HCT116 (cell line): ENCODE data around the gene ACTC1.

ENCODE experiments used
- CEBPB ChIP-seq: IDR thresholded peaks from 2 replicates; pipeline ENCODE4 v1.6.1; 2012; ENCODE audit warnings: low read depth
- CTCF ChIP-seq, 3 experiments: fragments of 200-600 bp in 1 of 3; sonication (generic) in 1 of 3; IDR thresholded peaks in 2 of 3; conservative IDR thresholded peaks in 1 of 3; 2 replicates each; pipeline ENCODE4 v1.5.1; 2012 to 2017; ENCODE audit warnings: low read depth in 2 of 3, low read length in 2 of 3, antibody characterized with exemption in 1 of 3, borderline replicate concordance in 1 of 3, control low read depth in 1 of 3, mild to moderate bottlenecking in 1 of 3, mixed read lengths in 1 of 3, mixed run types in 1 of 3, moderate library complexity in 1 of 3; ENCODE audit not compliant: insufficient read depth in 1 of 3
- POLR2A ChIP-seq: IDR thresholded peaks from 2 replicates; pipeline ENCODE4 v1.7.0; 2011; ENCODE audit warnings: borderline replicate concordance; ENCODE audit not compliant: insufficient read depth, insufficient read length; ENCODE audit errors: extremely low read depth
- POLR2AphosphoS5 ChIP-seq: IDR thresholded peaks from 2 replicates; pipeline ENCODE4 v1.6.1; 2011; ENCODE audit warnings: mild to moderate bottlenecking, low read depth, low read length, moderate library complexity
- RAD21 ChIP-seq: IDR thresholded peaks from 2 replicates; pipeline ENCODE4 v1.6.1; 2012; ENCODE audit warnings: low read depth, mild to moderate bottlenecking
- YY1 ChIP-seq: IDR thresholded peaks from 2 replicates; pipeline ENCODE4 v1.6.1; 2011; ENCODE audit warnings: low read length, low read depth, moderate library complexity, mild to moderate bottlenecking; ENCODE audit not compliant: insufficient replicate concordance; ENCODE audit errors: extremely low read depth
- ZBTB33 ChIP-seq: IDR thresholded peaks from 2 replicates; pipeline ENCODE4 v1.6.1; 2011; ENCODE audit warnings: mild to moderate bottlenecking, low read length, moderate library complexity; ENCODE audit not compliant: insufficient replicate concordance; ENCODE audit errors: extremely low read depth

- TF ChIP-seq CTCF (IDR thresholded peaks at IDR 0.05 in 2 of 3, conservative IDR thresholded peaks at IDR 0.05 in 1 of 3; ENCODE audit: borderline replicate concordance in 1 of 3, insufficient read depth in 1 of 3, low read depth in 2 of 3, low read length in 2 of 3) (no peak), POLR2A (no peak), CEBPB (no peak), POLR2AphosphoS5 (no peak), YY1 (no peak), RAD21 (no peak), ZBTB33 (no peak)
Measured at GRCh38 chr15:34754171-34754601, 41.2 kb downstream of the ACTC1 start.
